OCI-M2 (cell line): ENCODE data around the gene HOXA10.

Experiments used
- DNase-seq: peaks from one replicate; lab custom pipeline; 2025; ENCODE audit not compliant: unreplicated experiment; lab: John Stamatoyannopoulos, UW

Gene HOXA10

DNA sequence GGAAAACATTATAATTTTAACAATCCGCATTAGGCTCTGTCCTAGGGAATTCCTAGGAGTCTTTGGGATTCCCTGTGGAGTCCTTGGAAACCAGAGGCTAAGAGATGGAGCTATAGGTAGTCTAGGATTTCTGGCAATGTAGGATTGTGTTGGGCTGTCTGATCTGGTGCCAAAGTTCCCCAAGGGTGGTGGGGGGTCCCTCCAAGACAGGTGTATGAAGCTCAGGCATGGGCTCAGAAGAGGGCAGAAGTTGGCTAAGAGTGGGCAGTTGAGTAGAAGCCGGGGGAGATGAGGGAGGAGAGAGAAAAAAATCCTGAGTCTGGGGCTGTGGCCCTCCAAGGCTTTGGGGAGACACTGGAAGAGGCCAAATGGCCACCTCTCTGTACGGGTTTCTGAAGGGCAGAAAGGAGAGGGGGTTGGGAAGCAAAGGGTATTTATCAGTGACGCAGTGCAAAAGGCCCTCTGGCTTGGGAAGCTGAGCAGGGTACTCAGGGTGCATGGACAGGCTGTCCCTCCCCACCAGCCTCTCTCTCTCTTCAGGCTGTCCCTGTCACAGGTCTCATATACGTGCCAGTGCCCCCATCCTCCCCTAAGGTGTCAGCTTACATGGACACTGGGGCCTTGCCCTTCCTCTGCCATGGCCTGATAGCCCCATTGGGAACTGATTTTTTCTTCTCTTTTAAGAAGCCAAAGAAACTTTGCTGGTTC, 27.5 kb downstream of the HOXA10 start:
- DNase-seq = no peak

- DNase-seq = no peak
These were observed 28.2 kb downstream of the HOXA10 start for GRCh38 chr7:27145914-27146412.

- no peak for DNase-seq
These were observed 28.8 kb downstream of the HOXA10 start for GRCh38 chr7:27145165-27145913.

DNA sequence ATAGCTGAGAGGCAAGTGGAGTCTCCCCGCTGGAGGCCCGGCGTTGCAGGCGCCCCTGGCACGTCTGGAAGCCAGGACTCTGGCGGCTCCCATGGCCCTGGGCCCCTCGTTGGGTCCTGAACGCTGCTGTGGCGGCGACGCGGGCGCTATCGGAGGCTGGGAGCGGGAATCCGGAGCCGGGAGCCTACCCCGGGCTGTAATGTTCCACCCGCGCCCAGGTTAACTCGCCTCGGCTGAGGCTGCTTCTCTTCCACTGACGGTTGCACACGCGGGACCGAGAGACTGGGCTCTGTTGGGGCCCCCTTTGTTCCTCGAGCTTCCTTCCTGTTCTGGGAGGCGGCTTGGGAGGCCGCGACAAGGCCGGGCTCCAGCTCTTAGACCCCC, 29.3 kb downstream of the HOXA10 start:
- no peak for DNase-seq

GRCh38 chr7:27143950-27144780, 30.0 kb downstream of the HOXA10 start:
- no peak for DNase-seq

DNA sequence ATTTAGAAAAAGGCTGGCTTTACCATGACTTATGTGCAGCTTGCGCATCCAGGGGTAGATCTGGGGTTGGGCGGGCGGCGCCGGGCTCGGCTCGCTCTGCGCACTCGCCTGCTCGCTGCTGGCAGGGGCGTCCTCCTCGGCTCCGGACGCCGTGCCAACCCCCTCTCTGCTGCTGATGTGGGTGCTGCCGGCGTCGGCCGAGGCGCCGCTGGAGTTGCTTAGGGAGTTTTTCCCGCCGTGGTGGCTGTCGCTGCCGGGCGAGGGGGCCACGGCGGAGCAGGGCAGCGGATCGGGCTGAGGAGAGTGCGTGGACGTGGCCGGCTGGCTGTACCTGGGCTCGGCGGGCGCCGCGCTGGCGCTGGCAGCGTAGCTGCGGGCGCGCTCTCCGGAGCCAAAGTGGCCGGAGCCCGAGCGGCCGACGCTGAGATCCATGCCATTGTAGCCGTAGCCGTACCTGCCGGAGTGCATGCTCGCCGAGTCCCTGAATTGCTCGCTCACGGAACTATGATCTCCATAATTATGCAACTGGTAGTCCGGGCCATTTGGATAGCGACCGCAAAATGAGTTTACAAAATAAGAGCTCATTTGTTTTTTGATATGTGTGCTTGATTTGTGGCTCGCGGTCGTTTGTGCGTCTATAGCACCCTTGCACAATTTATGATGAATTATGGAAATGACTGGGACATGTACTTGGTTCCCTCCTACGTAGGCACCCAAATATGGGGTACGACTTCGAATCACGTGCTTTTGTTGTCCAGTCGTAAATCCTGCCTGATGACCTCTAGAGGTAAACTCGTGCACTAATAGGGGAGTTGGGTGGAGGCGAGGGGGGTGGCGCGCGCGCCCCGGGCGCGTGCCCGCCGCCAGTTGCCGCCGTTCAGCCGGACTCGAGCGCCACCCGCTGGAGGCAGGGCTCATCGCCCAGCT, 30.8 kb downstream of the HOXA10 start, which contains the start of gene HOXA5:
Gene HOXA5 (minus strand): TSS at position 659 of the 927 bp plus-strand sequence. CDS start 74 bp downstream, at position 585.
- DNase-seq = no peak

- DNase-seq = no peak
These were observed 31.5 kb downstream of the HOXA10 start for GRCh38 chr7:27142580-27143022.

DNA sequence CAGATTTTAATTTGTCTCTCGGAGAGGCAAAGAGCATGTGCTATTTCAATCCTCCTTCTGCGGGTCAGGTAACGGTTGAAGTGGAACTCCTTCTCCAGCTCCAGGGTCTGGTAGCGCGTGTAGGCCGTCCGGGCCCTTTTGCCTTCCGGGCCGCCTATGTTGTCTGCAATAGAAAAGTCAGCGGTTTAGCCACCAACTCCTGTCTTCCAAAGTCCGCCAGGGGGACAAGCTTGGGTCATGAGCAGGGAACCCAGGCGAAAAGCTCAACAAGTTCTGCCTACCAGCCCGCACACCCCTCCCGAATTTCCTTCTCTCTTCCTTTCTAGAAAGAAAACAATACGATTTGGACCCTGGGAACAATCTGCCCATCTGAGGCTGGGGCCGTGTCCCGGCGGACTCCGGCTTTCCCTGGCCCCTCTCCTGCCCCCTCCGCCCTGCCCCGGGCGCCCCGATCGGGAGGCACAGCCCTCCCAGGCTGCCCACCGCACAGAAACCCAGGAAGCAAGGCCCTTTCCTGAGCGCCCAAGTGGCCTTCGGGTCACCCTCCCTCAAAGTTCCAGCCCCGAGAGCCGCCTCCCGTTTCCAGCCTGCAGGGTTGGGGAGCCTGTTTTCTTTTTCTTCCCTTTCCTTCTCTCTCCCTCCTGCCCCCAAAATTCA, 32.1 kb downstream of the HOXA10 start:
- DNase-seq = no peak

- no peak for DNase-seq
These were observed 32.8 kb downstream of the HOXA10 start for GRCh38 chr7:27141137-27141922.

DNA sequence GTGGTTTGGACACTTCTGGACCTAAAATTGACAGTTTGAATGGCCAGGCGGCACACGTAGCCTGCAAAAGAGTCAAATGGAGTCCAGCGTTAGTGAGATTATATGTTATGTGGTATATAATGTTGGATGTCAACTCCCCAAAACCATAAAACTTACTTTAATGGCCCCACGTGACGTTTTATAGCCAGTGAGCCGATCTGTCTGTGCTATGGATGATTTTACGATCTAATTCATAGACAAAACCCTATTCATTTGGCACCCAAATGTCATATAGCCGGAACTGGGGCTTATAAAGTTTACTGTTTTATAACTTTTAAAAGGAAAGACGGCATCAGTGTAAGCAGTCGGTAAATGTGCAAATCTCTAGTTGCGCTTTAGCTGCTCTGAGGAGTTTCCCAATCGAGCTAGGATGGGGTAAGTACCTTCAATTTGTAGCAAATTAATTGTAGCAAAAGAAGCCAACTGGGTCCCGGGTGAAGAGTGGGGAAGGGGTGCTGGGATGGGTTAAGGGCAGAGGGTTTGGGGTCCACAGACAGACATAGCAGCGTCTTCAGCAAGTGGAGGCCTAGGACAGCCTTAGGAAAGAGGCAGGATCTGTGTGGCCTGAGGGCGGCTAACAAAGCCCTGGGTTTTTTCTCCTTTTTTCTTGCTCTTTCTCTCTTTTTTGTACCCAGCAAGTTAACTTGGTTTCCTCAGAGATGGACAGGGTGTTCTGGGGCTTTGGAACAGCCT, 33.8 kb downstream of the HOXA10 start:
- no peak for DNase-seq

DNA sequence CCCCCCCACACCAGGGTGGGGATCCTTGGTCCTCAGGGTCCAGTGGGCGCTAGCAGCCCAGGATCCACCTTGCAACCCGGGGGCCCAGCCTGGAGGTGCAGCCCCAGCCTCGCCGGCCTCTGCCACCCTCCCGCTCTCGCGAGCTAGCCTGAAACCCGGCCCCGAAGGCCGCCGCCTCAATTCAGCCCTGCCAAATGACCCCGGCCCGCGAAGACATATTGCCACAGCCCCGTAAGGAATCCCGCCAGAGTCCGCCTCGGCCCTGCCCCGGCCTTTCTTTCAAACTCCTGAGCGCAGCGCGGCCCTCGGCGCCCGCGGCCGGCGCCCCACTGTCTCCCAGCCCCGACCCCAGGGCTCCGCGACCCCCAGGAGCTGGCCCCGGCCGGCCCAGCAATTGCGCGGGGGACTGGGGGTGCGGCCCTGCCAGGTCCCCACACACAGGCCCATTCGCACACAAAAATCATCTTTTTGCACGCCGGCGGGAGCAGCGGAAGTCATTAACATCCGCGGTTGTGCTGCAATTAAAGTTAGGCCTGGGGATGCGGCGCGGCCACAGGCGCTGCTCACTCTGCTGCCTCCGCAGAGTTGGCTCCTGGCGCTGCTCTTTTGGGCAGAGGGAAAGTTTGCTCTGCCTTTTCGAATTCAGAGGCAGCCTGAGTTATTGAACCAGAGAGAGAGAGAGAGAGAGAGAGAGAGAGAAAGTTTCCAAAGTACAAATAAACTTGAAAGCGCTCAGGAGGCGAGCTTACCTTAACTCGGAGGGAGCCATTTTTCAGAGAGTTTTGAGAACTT, 34.6 kb downstream of the HOXA10 start:
- DNase-seq = no peak

DNA sequence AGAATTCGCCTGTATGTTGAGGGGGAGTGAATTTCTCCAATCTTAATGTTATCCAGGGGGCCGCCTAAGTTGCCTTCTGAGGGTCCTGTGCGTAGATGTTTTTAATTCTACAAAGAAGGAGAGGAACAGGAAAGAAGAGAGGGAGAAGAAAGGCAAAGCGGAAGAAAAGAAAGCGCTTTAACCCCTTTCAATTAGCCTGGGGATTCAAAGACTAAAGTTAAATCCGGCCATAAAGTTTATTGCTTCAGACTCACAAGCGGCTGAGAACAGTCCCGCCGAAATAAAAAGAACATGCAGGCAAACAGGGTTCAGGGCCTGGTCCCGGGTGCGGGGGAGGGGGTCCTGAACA, 35.2 kb downstream of the HOXA10 start:
- no peak for DNase-seq

DNA sequence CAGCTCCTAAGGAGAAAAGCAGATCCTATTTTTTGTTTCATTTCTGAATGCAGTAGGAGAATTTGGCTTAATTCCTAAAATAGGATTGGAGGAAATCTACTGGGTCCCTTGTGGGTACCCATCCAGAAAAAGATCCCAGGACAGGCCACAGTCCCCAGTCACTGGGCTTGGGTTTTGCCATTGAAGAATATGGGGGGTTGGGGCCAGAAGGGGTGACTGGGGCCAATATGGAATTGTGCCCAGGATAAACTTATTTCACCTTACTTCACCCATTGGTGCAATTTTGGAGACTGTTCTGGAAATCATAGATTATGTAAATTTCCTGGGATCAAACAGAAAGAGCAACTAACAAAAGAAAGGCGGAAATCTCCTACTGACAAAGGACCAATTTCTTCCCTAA, 35.6 kb downstream of the HOXA10 start:
- DNase-seq = no peak

GRCh38 chr7:27137640-27138315, 36.3 kb downstream of the HOXA10 start:
- no peak for DNase-seq

DNA sequence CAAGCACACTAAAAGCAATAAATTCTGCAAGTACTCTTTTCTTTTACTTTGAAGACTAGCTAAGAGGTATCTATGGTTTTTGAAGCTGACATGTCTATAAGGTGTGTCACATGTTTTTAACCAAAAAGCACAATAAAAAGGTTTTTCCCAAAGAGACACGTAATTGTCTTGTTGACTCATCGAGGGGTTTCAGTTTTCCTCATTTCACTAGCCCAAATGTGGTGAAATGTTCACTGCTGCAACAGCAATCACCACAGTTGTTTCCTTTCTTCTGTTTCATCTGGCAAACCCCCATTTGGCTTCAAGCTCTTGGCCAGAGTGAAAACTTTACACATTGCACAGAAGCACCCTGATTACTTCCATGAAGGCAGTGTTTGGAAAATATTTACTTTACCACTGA, 39.7 kb downstream of the HOXA10 start:
- DNase-seq = no peak

- DNase-seq = no peak
These were observed 40.5 kb downstream of the HOXA10 start for GRCh38 chr7:27133409-27134231.
